ENCODE results near the gene CHCHD10.

The CHCHD10 gene

DNA sequence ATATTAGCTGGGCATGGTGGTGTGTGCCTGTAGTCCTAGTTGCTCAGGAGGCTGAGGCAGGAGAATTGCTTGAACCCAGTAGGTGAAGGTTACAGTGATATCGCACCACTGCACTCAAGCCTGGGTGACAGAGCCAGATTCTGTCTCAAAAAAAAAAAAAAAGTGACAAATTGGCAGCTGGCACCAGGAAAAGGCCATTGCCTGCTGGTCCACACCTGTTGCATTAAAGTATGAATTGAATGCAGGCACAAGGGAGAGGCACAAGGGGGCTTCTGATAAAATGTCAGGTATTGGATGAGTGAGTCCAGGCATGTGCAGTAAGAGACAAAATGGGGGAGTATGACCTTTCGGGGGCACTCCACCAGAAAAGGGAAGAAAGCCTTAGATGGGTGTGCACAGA is 45.0 kb downstream of the CHCHD10 start:
- Histone ChIP-seq H3K27ac (no peak overlapping the region), H3K4me3 (ENCODE audit: low read depth, low read length) (no peak overlapping the region), H3K36me3 (no peaks in the 10 kb centered on the region), H3K27me3 (ENCODE audit: insufficient read depth, low read depth, severe bottlenecking) (no peaks in the 10 kb centered on the region), H3K9me3 (ENCODE audit: severe bottlenecking) (no peaks in the 10 kb centered on the region)
- TF ChIP-seq, protein P1, sequence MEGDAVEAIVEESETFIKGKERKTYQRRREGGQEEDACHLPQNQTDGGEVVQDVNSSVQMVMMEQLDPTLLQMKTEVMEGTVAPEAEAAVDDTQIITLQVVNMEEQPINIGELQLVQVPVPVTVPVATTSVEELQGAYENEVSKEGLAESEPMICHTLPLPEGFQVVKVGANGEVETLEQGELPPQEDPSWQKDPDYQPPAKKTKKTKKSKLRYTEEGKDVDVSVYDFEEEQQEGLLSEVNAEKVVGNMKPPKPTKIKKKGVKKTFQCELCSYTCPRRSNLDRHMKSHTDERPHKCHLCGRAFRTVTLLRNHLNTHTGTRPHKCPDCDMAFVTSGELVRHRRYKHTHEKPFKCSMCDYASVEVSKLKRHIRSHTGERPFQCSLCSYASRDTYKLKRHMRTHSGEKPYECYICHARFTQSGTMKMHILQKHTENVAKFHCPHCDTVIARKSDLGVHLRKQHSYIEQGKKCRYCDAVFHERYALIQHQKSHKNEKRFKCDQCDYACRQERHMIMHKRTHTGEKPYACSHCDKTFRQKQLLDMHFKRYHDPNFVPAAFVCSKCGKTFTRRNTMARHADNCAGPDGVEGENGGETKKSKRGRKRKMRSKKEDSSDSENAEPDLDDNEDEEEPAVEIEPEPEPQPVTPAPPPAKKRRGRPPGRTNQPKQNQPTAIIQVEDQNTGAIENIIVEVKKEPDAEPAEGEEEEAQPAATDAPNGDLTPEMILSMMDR (IDR thresholded peaks at IDR 0.05; ENCODE audit: low read depth, low read length), result no peak
- DNase-seq, result no peak

DNA sequence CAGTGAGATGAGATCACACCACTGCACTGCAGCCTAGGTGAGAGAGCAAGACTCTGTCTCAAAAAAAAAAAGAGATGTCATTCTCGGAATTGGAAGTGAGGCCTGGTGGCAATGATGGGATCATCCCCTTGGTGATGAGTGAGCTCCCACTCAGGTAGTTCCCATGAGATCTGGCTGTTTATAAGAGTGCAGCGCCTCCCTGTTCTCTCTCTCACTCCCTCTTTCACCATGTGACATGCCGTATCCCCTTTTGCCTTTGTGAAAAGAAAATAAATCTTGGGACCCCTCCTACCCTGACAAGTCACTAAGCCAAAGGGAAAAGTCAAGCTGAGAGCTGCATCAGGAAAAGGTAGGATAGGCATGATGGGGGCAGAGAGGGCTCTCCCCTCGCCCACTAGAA is 45.6 kb downstream of the CHCHD10 start:
- Histone ChIP-seq H3K27me3 (ENCODE audit: insufficient read depth, low read depth, severe bottlenecking) (no peaks in the 10 kb centered on the region), H3K27ac (no peak overlapping the region), H3K9me3 (ENCODE audit: severe bottlenecking) (no peaks in the 10 kb centered on the region), H3K4me3 (ENCODE audit: low read depth, low read length) (no peak overlapping the region), H3K36me3 (no peaks in the 10 kb centered on the region)
- TF ChIP-seq, protein P1 (IDR thresholded peaks at IDR 0.05; ENCODE audit: low read depth, low read length), result no peak
- DNase-seq, result no peak

- no peak for DNase-seq
- no peak overlapping the region for H3K4me3 ChIP-seq (ENCODE audit: low read depth, low read length)
- H3K9me3 ChIP-seq (ENCODE audit: severe bottlenecking), result no peaks in the 10 kb centered on the region
- no peaks in the 10 kb centered on the region for H3K27me3 ChIP-seq (ENCODE audit: insufficient read depth, low read depth, severe bottlenecking)
- no peak overlapping the region for H3K27ac ChIP-seq
- no peaks in the 10 kb centered on the region for H3K36me3 ChIP-seq
- TF ChIP-seq, protein P1 (IDR thresholded peaks at IDR 0.05; ENCODE audit: low read depth, low read length), result no peak
These were observed 46.9 kb downstream of the CHCHD10 start for GRCh38 chr22:23720855-23721254.

DNA sequence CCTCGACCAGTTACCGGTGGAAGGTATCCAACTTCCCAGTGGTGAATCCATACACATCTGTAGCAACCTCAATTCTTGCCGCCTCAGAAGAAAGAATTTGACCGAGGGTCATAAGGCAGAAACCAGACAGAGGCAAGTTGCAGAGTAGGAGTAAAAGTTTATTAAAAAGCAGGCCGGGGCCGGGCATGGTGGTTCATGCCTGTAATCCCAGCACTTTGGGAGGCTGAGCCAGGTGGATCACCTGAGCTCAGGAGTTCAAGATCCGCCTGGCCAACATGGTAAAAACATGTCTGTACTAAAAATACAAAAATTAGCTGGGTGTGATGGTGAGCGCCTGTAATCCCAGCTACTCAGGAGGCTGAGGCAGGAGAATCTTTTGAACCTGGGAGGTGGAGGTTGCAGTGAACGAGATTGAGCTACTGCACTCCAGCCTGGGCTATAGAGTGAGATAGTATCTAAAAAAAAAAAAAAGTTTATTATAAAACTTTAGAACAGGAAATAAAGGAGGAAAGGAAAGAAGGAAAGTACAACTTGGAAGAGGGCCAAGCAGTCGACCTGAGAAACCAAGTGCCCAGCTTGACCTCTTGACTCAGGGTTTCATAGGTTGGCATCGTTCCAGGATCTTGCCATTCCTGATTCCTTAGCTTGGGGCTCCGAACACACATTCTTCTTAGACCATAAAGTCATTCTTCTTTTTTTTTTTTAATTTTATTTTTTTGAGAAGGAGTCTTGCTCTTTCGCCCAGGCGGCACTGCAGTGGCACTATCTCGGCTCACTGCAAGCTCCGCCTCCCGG is 49.2 kb downstream of the CHCHD10 start:
- Histone ChIP-seq H3K27me3 (ENCODE audit: insufficient read depth, low read depth, severe bottlenecking) (no peaks in the 10 kb centered on the region), H3K9me3 (ENCODE audit: severe bottlenecking) (no peaks in the 10 kb centered on the region), H3K4me3 (ENCODE audit: low read depth, low read length) (no peak overlapping the region), H3K36me3 (peaks cover 17% of the 10 kb centered on the region), H3K27ac (no peak overlapping the region)
- TF ChIP-seq, protein P1 (IDR thresholded peaks at IDR 0.05; ENCODE audit: low read depth, low read length), result no peak
- DNase-seq, result no peak

GRCh38 chr22:23716811-23717801 is 50.7 kb downstream of the CHCHD10 start:
- TF ChIP-seq, protein P1 (IDR thresholded peaks at IDR 0.05; ENCODE audit: low read depth, low read length), result no peak
- H3K9me3 ChIP-seq (ENCODE audit: severe bottlenecking), result no peaks in the 10 kb centered on the region
- peak overlapping the region; percentile 81 for H3K27ac ChIP-seq
- peaks cover 27% of the 10 kb centered on the region for H3K36me3 ChIP-seq
- peak; percentile 91 for DNase-seq
- H3K27me3 ChIP-seq (ENCODE audit: insufficient read depth, low read depth, severe bottlenecking), result no peaks in the 10 kb centered on the region
- H3K4me3 ChIP-seq (ENCODE audit: low read depth, low read length), result peak overlapping the region; percentile 81
